Measurements from ENCODE around the gene MAN1C1.

Gene MAN1C1

DNA sequence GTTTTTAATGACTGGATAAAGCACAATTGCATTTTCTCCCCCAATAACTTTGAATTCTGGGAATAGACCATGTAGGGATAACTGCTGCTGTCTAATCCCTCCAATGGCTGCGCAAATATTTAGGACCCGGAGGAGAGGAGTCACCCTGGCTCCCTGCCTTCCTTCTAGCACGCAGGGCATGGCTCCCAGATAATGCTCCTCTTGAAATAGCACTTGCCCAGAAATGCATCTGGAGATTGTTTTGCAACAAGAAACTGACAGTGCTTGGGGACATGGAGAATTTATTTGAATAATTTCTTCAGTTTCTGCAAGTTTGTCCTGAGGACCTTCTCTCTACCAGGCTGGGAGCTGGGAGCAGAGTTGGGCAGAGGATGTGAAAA is 83.5 kb downstream of the MAN1C1 start:
- DNase-seq = no peak

DNA sequence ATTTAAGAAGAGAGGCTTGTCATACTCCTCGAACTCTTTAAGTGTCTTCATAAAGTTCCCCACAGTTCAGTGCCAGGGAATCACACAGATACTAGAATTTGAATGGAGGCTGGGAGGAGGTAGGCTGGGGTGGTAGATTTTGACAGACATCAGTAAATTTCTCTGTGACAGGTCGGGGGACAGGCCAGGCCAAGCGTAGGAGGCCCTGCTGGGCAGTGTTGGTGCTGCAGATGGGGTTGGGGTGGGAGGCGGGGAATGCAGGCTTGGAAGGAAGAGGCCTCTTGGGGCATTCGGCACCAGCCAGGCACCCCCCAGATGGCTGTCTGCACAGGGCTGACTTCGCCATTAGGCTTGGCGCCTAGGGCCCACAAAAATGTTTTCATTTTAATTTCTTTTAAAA is 84.0 kb downstream of the MAN1C1 start:
- DNase-seq = no peak

DNA sequence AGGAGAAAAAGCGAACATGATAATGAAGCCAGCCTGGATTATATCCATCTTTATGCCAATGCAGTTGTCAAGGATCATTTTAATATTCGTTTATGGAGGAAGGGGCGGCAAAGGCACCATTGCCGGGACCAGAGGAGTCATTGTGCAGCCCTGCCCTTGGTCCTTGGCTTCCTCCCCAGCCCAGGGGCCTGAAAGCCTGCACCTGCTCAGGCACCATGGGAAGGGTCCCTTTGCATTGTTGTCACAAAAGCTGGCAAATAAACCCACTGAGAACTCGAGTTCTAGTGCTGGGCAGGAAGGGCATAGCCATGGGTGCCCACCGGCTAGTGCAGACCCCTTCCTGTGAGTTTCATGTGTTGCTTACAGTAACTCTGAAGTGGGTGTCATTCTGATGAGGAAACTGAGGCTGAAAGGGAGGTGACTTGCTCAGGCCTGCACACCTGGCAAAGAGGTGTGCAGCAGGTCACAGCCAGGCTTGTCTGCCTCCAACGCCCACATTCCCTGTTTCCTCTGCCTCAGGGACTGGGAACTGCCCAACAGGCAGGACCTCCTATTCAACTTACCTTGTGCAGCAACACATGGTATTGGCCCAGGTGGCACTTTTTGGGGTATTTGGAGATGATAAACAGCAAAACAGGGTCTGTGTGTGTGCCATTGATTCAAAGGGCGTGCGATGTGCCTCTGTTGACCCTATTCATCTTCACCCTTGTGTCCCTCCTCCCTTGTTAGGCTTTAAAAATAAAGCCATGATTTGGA is 84.6 kb downstream of the MAN1C1 start:
- no peak for DNase-seq

DNA sequence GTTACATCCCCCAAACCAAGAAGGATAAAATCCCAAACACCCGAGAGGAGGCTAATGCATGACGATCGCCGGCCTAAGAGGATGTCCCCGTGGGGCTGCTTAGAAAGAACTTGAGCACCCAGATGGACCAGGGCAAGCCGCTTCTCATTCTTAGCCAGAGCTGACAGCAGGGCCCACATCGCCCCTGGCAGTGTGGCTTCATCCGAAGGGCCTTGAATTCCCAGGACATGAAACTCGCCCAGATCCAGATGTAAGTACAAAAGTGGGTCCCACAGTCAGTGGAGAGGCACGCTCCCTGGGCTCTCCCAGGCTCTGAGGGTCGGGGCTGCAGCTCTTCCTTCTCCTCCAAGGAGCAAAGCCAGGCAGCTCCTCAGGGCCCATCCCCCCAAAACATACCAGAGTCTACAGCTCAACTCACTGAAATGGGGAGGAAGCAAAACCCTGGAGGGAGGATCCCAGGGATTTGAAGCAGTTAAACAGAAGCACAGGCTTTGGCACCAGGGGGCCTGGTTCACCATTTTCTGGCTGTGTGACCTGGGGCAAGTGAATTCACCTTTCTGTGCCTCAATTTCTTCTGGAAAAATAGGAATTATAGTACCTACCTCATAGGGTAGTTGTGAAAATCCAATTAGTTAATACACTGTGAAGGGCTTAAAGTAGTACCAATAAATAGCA is 85.6 kb downstream of the MAN1C1 start:
- DNase-seq = no peak

DNA sequence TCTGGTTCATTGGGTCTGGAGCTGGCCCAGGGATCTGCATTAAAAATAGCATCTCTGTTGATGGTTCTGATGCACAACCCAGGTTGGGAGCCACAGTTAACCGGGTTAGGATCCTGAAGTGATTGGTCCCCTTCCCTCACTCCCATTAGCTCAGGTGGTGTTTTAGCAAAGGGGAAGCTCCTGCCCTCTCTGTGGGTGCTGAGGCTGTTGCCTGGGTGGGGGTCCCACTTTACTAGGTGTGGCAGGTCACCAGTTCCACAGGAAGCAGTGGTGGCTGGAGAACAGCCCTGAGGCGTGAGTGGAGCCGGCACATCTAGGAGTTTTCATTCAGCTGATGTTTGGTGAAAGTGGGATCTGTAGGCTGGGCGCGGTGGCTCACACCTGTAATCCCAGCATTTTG is 86.5 kb downstream of the MAN1C1 start:
- no peak for DNase-seq

DNA sequence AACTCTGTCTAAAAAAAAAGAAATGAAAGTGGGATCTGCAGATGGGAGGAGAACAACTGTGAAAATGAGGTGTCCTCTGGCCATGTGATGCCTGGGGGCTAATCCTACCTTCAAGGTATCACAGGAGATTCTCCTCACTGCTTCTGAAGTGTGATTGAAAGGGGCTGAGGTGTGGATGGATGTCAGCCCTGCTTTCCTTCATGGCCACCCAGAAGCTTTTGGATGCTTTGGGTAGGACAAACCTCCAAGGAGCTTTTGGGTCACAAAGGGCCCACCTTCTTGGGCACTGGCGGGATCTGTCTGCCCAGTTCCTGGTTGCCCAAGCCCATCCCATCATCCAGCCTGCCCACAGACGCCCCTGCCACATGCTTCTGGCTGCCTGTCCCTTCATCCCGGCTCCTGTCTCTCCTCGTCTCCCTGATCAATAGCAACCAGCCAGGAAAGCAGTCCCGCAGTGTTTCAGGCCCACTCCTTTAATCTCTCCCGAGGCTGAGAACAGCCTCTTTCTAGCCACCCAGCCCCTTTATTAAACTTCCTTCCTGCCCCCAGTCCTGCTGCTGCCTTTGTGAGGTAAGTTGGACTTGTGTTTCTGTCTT is 87.2 kb downstream of the MAN1C1 start:
- no peak for DNase-seq

DNA sequence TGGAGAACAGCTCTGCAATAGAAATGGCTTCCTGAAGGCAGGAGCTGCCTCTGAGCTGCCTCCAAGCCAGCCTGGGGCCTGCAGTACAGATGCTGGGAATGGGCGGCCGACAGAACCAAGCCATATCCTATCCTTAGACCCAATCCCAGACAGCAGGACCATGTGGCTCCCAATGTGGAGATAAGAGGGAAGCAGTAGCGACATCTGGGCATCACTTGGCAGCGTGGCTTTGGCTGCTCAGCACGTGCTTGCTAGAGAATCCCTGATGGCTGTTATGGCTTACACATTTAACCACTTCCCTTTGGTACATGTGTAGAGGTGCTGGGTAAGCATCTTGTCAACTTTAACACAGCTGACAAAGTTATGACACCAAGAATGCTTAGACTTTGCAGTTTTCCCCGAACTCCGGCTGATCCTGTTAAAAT is 87.7 kb downstream of the MAN1C1 start:
- no peak for DNase-seq

DNA sequence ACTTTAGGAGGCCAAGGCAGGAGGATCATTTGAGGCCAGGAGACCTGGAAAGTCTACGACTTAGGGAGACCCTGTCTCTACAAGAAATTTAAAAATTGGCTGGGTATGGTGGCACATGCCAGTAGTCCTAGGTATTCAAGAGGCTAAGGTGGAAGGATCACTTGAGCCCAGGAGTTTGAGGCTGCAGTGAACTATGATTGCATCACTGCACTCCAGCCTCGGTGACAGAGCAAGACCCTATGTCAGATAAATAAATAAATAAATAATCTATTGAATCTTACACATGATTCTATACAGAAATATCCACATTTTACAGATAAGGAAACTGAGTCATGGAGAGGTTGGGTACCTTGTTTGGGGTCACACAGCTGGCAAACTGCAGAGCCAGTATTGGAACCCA is 89.1 kb downstream of the MAN1C1 start:
- no peak for DNase-seq

DNA sequence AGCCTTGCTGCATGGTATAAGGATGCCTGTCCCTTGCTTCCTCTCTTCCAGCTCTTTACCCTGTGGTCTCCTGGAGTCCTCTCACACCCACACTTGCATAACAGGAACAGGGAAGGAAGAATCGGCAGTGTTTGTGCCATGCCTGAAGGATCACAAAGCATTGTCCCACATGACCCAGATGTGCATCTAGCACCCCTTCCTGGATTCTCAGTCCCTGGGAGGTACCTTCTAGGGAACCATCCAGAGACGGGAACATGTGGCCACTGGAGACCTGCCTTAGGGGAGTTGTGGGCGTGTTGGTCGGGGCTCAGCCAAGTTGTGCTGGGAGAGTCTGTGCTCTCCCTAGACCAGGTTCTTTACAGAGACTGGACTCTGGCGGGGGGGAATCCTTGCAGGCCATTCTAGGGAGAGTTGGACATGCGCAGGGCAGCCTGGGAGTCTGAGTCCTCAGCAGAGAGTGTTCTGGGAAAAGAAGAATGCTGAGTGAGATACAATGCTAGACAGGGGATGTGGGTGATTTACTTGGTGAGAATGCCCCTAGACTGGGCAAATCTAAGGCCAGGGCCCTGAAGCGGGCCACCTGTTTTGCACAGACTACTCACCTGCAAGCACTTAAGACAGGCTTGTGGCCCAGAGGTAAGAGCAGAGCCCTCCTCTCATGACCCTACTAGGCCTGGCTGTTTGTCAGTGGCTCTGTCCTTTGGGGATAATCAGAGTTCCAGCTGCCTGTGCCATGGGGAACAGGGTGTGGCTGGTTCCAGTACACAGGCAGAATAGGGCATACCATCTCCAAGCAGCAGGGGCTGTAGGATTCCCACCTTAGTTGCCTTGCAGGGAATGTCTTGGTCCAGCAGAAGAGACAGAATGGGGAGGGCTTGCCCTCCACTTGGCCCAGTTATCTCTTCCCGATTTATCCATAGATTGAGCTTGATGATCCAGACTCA is 89.8 kb downstream of the MAN1C1 start:
- no peak for DNase-seq

DNA sequence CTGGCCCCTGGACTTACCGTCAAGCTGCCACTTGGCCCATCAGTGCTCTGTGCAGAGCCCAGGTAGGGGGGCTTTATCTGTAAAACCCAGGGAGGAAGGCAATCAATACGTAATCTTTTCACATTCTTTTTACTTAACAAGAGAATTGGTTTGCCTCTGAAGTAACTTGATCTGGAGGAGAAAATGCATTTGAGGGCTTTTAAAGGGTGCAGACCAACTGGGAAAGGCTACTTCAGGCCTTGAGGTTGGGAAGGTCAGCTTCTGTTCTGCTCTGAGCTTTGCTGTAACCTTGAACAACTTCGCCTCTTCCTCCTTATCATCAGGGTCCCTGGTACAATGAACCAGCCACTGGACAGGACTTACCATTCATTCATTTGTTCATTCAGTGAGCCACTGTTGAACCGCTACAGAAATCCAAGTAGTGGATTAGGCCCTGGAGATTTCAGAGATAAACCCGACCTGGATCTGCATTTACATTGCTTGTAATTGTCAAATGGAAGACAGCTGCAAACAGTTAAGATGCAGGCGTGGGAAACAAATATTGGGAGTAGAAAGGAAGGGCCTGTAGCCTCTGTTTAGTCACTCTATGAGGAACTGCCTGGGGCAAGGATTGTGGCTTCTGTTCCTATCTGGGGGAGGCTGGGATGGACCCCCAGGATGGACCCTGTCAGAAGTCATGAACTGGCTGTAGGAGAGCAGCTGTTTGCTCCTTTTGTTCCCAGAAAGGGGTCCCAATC is 90.9 kb downstream of the MAN1C1 start:
- no peak for DNase-seq

DNA sequence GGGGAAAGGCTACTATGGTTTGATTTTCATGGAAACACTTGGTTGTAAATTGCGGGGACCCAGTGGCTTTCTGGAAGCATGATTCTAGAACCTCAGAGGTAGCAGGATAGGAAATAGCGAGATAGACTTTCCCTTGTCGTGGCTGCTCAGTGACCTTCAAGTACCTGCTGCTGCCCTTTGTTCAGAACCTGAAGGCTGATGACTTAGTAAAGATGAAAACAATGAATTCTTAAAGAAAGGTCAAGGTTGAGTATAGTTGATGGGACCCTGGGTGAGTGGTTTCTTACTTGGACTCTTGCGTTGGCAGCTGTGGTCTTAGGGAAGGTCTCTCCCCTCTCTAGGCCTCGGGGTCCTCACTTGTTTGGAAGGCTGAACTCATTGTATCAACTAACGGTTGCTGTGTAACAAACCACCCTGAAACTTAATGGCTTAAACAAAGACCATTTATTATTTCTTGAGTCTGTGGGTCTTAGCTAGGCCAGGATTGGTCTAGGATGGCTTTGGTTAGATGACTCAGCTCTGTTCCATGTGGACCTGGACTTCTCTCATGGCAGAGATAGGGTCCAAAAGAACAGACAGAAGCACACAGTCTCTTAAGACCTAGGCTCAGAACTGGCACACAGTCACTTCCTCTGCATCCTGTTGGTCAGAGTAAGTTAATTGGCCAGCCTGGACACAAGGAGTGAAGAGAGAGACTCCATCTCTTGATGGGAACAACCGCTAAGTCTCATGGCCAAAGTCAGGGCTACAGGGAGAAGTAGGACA is 94.2 kb downstream of the MAN1C1 start:
- no peak for DNase-seq

DNA sequence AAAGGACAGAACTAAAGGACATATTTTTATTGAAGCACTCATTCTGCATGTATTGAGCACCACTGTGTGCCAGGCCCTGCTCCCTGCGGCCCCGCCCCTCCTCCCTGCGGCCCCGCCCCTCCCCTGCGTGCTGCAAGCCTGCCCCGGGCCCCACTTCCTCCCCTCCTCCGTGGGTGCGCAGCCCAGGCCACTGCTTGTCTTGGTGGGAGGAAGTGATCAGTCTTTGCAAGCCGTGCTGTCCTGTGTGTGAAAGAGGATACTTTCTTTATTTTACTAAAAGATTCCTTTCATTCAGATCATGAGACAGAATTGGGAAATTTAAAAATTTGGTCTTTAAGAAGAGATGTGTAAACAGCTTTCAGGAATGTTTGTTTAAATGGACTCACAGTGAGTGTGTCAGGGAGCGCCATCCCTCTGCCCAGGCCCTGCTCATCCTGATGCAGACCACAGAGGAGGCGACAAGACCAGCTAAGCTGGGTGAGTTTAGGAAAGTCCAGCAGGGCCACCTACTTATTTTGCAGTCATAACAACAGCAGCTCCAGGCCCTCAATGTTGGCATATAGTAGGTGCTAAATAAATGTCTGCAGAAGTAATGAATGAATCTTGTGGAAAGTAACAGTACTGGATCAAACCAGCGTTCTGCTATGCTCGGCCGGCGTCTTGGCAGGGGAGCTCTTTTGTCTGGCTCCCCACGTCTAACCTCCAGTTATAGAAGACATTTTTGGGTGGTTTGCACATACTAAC is 95.1 kb downstream of the MAN1C1 start:
- DNase-seq = no peak

DNA sequence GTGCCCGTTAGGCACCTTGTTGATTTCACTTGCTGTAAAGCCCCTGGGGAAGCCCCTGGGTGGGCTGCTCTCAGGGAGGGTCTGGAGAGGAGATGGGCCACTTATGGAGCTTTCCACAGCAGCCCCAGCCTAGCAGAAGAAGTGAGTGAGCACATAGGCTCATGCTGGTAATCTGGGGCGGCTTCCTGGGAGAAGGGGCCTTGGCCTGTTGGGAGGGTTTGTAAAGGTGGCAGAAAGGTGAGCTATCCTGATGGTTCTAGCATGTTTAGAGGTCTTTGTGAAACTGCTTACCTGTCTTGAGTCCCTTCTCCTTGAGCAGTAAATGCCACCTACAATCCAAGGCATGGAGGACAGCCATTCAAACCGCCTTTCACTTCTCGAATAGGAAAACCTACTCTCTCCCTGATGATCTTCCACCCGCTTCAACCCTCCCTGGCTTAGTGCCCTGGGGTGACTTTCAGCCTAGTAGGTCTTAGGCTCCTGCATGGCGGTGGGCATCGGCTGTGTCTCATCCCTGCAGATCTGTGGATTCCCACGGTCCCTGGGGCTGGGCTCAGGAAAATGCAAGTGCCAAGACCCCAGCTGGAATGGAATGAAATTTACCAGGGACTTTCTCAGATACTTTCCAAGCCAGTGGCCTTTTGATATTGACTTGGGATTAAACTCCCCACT is 95.8 kb downstream of the MAN1C1 start:
- DNase-seq = no peak

DNA sequence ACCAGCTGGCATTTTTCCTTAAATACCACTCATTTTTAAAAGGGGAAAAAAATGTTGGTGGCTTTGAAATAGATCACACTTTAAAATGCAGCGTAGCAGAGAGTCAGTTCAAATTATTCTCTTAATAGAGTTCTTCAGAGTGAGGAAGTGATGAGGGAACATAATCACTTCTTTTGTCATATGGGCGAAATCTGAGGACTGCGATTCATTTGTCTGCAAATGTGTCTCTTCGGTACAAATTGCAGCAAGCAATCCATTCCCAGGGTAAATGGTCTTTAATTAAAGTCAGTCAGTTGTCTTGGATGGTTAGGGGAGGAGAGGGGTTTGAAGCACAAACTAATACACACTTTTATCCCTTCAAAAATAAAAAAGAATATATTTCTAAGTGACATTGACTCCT is 97.4 kb downstream of the MAN1C1 start:
- no peak for DNase-seq

DNA sequence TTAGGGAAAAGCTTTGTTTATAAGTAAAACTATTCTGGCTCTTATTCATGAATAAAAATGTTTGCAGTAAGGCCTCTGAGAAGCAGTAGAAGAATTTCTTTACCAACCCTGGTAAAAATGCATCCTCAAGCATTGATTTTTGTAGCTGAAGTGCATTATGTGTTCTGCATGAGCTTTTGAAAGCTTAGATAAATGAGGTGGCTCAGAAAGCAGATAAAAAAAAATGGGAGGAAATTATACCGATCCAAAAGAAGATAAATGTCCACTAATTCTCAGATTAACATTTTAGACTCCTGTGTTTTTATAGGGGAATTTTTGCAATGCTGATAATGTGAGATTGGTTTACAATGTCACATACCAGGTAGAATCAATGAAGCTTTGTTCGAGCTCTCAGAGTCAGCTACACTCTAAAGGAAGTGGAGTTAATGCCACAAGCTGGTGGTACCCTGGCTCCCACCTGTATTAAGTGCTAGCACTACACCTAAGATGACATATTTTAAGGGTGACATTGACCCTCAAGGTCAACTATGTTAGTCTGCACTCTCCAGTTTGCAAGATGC is 97.9 kb downstream of the MAN1C1 start:
- DNase-seq = no peak

DNA sequence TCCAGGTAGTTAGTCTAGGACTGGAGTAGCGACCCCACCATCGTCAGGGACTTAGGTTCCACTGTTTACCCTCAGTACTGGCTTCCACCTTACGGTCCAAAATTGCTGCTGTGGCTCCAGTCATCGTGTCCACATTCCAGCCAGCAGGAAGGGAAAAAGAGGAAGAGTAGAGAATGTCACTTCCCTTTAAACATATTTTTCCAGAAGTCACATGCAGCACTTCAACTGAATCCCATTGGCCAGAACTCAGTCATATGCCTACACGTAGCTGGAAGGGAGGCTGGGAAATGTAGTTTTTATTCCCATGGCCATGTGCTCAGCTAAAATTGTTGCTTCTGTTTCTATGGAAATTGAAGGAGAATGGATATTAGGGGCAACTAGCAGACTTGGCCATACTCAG is 99.3 kb downstream of the MAN1C1 start:
- no peak for DNase-seq

DNA sequence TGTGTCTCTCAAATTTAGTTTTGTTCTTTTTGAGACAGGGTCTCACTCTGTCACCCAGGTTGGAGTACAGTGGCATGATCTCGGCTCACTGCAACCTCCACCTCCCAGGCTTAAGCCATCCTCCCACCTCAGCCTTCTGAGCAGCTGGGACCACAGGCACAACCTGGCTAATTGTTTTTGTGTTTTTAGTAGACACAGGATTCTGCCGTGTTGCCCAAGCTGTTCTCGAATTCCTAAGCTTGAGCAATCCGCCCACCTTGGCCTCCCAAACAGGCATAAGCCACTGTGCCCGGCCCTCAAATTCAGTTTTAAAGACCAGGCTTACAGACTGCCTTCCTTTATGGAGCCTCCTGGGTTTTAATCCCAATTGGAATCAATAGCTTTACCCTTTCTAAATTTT is 99.7 kb downstream of the MAN1C1 start:
- no peak for DNase-seq

DNA sequence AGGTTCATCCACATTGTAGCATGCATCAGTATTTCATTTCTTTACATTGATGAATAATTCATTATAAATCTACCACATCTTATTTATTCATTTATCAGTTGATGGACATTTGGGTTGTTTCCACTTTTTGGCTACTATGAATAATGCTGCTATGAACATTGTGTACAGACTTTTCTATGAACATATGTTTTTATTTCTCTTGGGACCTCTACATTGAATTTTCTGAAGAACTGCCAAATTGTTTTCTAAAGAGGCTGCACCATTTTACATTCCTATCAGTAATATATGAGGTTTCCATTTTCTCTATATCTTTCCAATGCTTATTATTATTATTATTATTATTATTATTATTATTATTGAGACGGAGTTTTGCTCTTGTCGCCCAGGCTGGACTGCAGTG is 102.1 kb downstream of the MAN1C1 start:
- no peak for DNase-seq

DNA sequence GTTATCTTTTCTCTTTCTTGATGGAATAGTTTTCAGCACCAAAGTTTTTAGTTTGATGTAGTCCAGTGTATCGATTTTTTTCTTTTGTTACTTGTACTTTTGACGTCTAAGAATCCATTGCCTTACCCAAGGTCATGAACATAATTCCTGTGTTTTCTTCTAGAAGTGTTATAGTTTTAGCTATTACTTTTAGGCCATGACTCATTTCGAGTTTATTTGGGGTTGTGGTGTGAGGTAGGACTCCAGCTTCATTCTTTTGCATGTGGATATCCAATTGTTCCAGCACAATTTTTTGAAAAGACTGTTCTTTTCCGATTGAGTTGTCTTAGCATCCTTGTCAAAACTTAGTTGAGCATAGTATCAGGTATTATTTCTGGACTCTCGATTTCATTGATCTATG is 104.0 kb downstream of the MAN1C1 start:
- DNase-seq = no peak

DNA sequence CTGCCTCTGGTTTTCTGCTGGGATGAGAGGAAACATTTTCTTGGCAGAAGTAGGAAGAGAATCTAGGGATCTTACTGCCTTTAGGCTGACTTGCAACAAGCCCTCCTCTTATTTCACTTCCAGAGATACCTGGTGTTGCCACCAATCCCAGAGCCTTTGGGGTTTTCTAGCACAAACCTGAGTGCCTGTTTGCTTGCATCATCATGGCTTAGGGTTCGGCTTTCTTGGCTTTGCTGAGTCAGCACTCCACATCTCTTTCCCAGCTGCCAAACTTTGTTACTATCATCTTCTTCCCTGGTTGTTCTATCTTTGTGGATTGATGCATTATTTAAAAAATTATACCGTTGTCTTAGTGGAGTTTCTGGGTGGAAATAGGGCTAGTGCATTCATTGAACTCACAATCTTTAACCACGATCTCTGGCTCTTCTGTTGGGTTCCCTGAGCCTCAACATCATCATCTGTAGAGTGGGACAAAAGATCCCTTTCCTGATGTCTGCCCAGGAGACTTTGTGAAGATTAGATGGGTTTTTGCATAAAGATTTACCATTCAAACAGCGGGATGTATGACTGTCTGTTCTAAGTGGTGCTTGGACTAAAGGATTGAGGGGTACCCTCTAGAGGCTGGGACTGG is 106.8 kb downstream of the MAN1C1 start:
- DNase-seq = no peak

Measured in NCI-H1436 treated with DMSO at 0.1 percent for 48 hours (cell line).